Adrenal gland (tissue), 12 donors: Measurements from ENCODE around the gene TIPARP. TPM values are rescaled to one million over a fixed set of nuclear protein-coding genes. Genes with fewer than 3 reads are reported as not detected.

Experiments
- DNase-seq, 7 donors: peaks; one replicate each; pipeline ENCODE4 v3.0.0-alpha.2; 2019 to 2020
- H3K27ac ChIP-seq, 5 donors: fragments of 200-600 bp; sonication (generic) in 4 of 5; 1 replicate in 3 of 5; 2 replicates in 2 of 5; pipeline versions ENCODE4 v1.5.1 to v1.8.0; 2016 to 2020; ENCODE audit warnings: mild to moderate bottlenecking in 1 of 5
- H3K27me3 ChIP-seq: fragments of 200-600 bp; 2 replicates; pipeline ENCODE4 v1.8.0; 2021
- H3K36me3 ChIP-seq, 2 donors: fragments of 200-600 bp; replicated peaks in 1 of 2; 1 replicate in 1 of 2; 2 replicates in 1 of 2; pipeline versions ENCODE4 v1.5.1 to v1.8.0; 2018 to 2022
- H3K4me1 ChIP-seq, 2 donors: fragments of 200-600 bp; replicated peaks in 1 of 2; 1 replicate in 1 of 2; 2 replicates in 1 of 2; pipeline versions ENCODE4 v1.5.1 to v1.8.0; 2018 to 2021
- H3K4me3 ChIP-seq, 4 donors: fragments of 200-600 bp; sonication (generic) in 3 of 4; one replicate each; pipeline ENCODE4 v1.5.1; 2016 to 2018
- H3K9me3 ChIP-seq, 3 donors: fragments of 200-600 bp; sonication (generic) in 1 of 3; replicated peaks in 1 of 3; 1 replicate in 2 of 3; 2 replicates in 1 of 3; pipeline versions ENCODE4 v1.5.1 to v1.8.0; 2016 to 2021
- POLR2A ChIP-seq, 2 donors: fragments of 450-650 bp; IDR thresholded peaks; one replicate each; pipeline ENCODE4 v1.6.1; 2017; ENCODE audit warnings: antibody characterized with exemption in 2 of 2, mild to moderate bottlenecking in 2 of 2, moderate library complexity in 1 of 2
- WGBS, 4 donors: extraction: QIAGEN DNeasy Blood & Tissue Kit in 2 of 4; methylation state at CpG; one replicate each; pipeline versions ENCODE4 v1.1.5 to v1.1.7; 2013 to 2017; 5-methylcytosine and 5-hydroxymethylcytosine counted together
- intact Hi-C, 2 donors: fragments of 100-400 bp; cut with DNase I; formaldehyde crosslinking; loops; one replicate each; pipeline versions ENCODE4 v1.14.1 to v1.15.0; 2022 to 2023
- polyA plus RNA-seq, 3 donors: library from polyadenylated mRNA; stranded (reverse); fragments of 200-250 nt in 2 of 3; fragments of 350-450 nt in 1 of 3; fragmentation: Illumina TruSeq in 1 of 3; extraction: RNeasy Lipid Tissue Mini Kit (QIAGEN cat#74804) in 1 of 3; gene quantifications; one replicate each; pipeline ENCODE4 v1.2.3, GENCODE V29; 2013 to 2014
- total RNA-seq, 9 donors: library from RNA; depleted of rRNA in 4 of 9; stranded (reverse); fragments of >200 nt in 4 of 9; fragments of 120-200 nt in 1 of 9; fragmentation: NEBNext Ultra II Directional in 1 of 9; extraction: Animal tissue kit (Norgen Biotek cat#: 25700) in 1 of 9; gene quantifications; one replicate each; pipeline versions ENCODE4 v1.1.0 to v1.2.4, GENCODE V29; 2013 to 2023
- TF ChIP-seq, protein P1 (sequence below), 6 experiments: fragments of 450-650 bp in 4 of 6; fragments of 200-600 bp in 2 of 6; sonication (generic) in 1 of 6; IDR thresholded peaks; 1 replicate in 5 of 6; 2 replicates in 1 of 6; pipeline versions ENCODE4 v1.5.1 to v1.8.0; 2016 to 2021; ENCODE audit warnings: antibody characterized with exemption in 6 of 6, mild to moderate bottlenecking in 2 of 6, moderate library complexity in 1 of 6
- donor health status: healthy with polysubstance abuse.
- donor health status: Bipolar disorder and iron deficiency.
- donor health status: DM: yes; HTN: yes; CAD: no.
- donor health status: DM: no; HTN: no; CAD: no.
- donor health status: DM: no; HTN: no; CAD: no.
- donor health status: DM: yes; HTN: yes; CAD: no.

TIPARP gene
- total and polyA plus RNA-seq, 12 donors = 9.5 to 75.5 (median 18.2) TPM

DNA sequence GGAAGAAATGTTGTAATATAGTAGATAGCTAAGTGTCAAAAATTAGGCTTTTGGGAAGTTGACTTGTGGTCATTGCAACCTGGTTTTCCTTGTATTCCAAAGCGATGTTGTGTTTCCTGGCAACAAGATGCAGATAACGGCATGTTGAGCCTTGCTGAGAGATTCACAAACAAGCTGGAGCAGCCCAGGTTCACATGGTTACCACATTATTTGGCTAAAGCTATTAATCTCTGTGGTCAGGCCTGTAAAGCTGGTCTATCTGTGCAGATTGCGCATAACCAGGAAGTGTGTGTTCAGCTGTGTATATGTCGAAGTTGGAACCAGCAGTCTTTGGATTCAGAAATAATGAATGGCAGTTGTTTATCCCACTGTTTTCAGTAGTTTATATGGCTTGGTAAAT is 6.6 kb downstream of the TIPARP start:
- intact Hi-C loops = no loop called here
- H3K36me3 ChIP-seq = peaks cover 0 to 11% of the 10 kb centered on the region in 2 donors
- no peaks in the 10 kb centered on the region for H3K27me3 ChIP-seq
- no peaks in the 10 kb centered on the region for H3K9me3 ChIP-seq
- 64 to 69% (median 66%) methylated on average over 4 of the region's 4 CpGs for WGBS, 4 donors
- peak in 2 of 7 donors; percentile 10 to 74 for DNase-seq
- peaks cover 8 to 81% of the 10 kb centered on the region in 2 donors for H3K4me1 ChIP-seq
- H3K27ac ChIP-seq = peak overlapping the region in 1 of 5 donors; percentile 35
- H3K4me3 ChIP-seq = no peak overlapping the region
- TF ChIP-seq, protein P1, sequence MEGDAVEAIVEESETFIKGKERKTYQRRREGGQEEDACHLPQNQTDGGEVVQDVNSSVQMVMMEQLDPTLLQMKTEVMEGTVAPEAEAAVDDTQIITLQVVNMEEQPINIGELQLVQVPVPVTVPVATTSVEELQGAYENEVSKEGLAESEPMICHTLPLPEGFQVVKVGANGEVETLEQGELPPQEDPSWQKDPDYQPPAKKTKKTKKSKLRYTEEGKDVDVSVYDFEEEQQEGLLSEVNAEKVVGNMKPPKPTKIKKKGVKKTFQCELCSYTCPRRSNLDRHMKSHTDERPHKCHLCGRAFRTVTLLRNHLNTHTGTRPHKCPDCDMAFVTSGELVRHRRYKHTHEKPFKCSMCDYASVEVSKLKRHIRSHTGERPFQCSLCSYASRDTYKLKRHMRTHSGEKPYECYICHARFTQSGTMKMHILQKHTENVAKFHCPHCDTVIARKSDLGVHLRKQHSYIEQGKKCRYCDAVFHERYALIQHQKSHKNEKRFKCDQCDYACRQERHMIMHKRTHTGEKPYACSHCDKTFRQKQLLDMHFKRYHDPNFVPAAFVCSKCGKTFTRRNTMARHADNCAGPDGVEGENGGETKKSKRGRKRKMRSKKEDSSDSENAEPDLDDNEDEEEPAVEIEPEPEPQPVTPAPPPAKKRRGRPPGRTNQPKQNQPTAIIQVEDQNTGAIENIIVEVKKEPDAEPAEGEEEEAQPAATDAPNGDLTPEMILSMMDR (IDR thresholded peaks at IDR 0.05) = no peak
- TF ChIP-seq POLR2A (IDR thresholded peaks at IDR 0.05) = no peak

GRCh38 chr3:156682501-156682900 is 8.1 kb downstream of the TIPARP start:
- Histone ChIP-seq H3K27ac (peak overlapping the region in 1 of 5 donors; percentile 35), H3K4me1 (peaks cover 10 to 84% of the 10 kb centered on the region in 2 donors), H3K4me3 (no peak overlapping the region), H3K27me3 (no peaks in the 10 kb centered on the region), H3K9me3 (no peaks in the 10 kb centered on the region), H3K36me3 (peaks cover 0 to 11% of the 10 kb centered on the region in 2 donors)
- 75 to 87% (median 84%) methylated on average over 1 of the region's 1 CpG for WGBS, 4 donors
- TF ChIP-seq, protein P1 (IDR thresholded peaks at IDR 0.05) = no peak
- no peak for TF ChIP-seq POLR2A (IDR thresholded peaks at IDR 0.05)
- intact Hi-C loops = no loop called here
- DNase-seq = no peak

GRCh38 chr3:156682963-156683362 is 8.6 kb downstream of the TIPARP start:
- Histone ChIP-seq H3K27me3 (no peaks in the 10 kb centered on the region), H3K9me3 (no peaks in the 10 kb centered on the region), H3K27ac (peak overlapping the region in 1 of 5 donors; percentile 35), H3K4me1 (peaks cover 10 to 87% of the 10 kb centered on the region in 2 donors), H3K4me3 (no peak overlapping the region), H3K36me3 (peaks cover 0 to 9% of the 10 kb centered on the region in 2 donors)
- intact Hi-C loops = no loop called here
- no peak for DNase-seq
- TF ChIP-seq, protein P1 (IDR thresholded peaks at IDR 0.05) = no peak
- TF ChIP-seq POLR2A (IDR thresholded peaks at IDR 0.05) = no peak

- Histone ChIP-seq H3K36me3 (no peaks in the 10 kb centered on the region), H3K27me3 (no peaks in the 10 kb centered on the region), H3K4me3 (no peak overlapping the region), H3K4me1 (peaks cover 10 to 86% of the 10 kb centered on the region in 2 donors), H3K27ac (no peak overlapping the region), H3K9me3 (no peaks in the 10 kb centered on the region)
- DNase-seq = no peak
- intact Hi-C loops = no loop called here
- TF ChIP-seq, protein P1 (IDR thresholded peaks at IDR 0.05) = no peak
- no peak for TF ChIP-seq POLR2A (IDR thresholded peaks at IDR 0.05)
- 77 to 96% (median 87%) methylated on average over 2 of the region's 2 CpGs for WGBS, 4 donors
Observed at GRCh38 chr3:156685198-156685597, 10.8 kb downstream of the TIPARP start.
